Measurements from ENCODE around the gene DPYD. TPM values are rescaled to one million over a fixed set of nuclear protein-coding genes. Genes with fewer than 3 reads are reported as not detected.

The DPYD gene
- total and polyA plus RNA-seq, 4 donors: 16.2 to 51.3 (median 29.1) TPM

- H3K4me3 ChIP-seq (ENCODE audit: low read length in 2 of 2): no peak overlapping the region
- no peak for DNase-seq
- no peak overlapping the region for H3K27ac ChIP-seq (ENCODE audit: low read depth in 1 of 2, low read length in 2 of 2)
- 89 to 92% methylated on average over 3 of the region's 3 CpGs for WGBS, 2 donors
- no peaks in the 10 kb centered on the region for H3K4me1 ChIP-seq (ENCODE audit: control insufficient read depth in 1 of 2, insufficient read depth in 2 of 2, low read length in 2 of 2)
- intact Hi-C loops (cut with DNase I): no loop called here
- H3K9me3 ChIP-seq (ENCODE audit: control insufficient read depth, low read length): no peaks in the 10 kb centered on the region
- H3K36me3 ChIP-seq (ENCODE audit: control insufficient read depth in 1 of 2, insufficient read depth in 2 of 2, low read length in 1 of 2): no peaks in the 10 kb centered on the region
- H3K27me3 ChIP-seq (ENCODE audit: control insufficient read depth in 1 of 2, insufficient read depth in 2 of 2, low read length in 1 of 2): no peaks in the 10 kb centered on the region
- no peak for ATAC-seq (ENCODE audit: low FRiP score)
These were observed 106.0 kb downstream of the DPYD start for GRCh38 chr1:97814804-97815203.

- no peaks in the 10 kb centered on the region for H3K36me3 ChIP-seq (ENCODE audit: control insufficient read depth in 1 of 2, insufficient read depth in 2 of 2, low read length in 1 of 2)
- DNase-seq: no peak
- intact Hi-C loops (cut with DNase I): no loop called here
- ATAC-seq (ENCODE audit: low FRiP score): no peak
- no peaks in the 10 kb centered on the region for H3K9me3 ChIP-seq (ENCODE audit: control insufficient read depth, low read length)
- no peaks in the 10 kb centered on the region for H3K4me1 ChIP-seq (ENCODE audit: control insufficient read depth in 1 of 2, insufficient read depth in 2 of 2, low read length in 2 of 2)
- no peak overlapping the region for H3K4me3 ChIP-seq (ENCODE audit: low read length in 2 of 2)
- H3K27me3 ChIP-seq (ENCODE audit: control insufficient read depth in 1 of 2, insufficient read depth in 2 of 2, low read length in 1 of 2): no peaks in the 10 kb centered on the region
- 78 to 88% methylated on average over 1 of the region's 1 CpG for WGBS, 2 donors
- H3K27ac ChIP-seq (ENCODE audit: low read depth in 1 of 2, low read length in 2 of 2): no peak overlapping the region
These were observed 106.7 kb downstream of the DPYD start for GRCh38 chr1:97814121-97814520.

GRCh38 chr1:97812076-97812475 is 108.8 kb downstream of the DPYD start:
- H3K36me3 ChIP-seq (ENCODE audit: control insufficient read depth in 1 of 2, insufficient read depth in 2 of 2, low read length in 1 of 2): no peaks in the 10 kb centered on the region
- H3K9me3 ChIP-seq (ENCODE audit: control insufficient read depth, low read length): no peaks in the 10 kb centered on the region
- no peaks in the 10 kb centered on the region for H3K27me3 ChIP-seq (ENCODE audit: control insufficient read depth in 1 of 2, insufficient read depth in 2 of 2, low read length in 1 of 2)
- no peaks in the 10 kb centered on the region for H3K4me1 ChIP-seq (ENCODE audit: control insufficient read depth in 1 of 2, insufficient read depth in 2 of 2, low read length in 2 of 2)
- no peak overlapping the region for H3K27ac ChIP-seq (ENCODE audit: low read depth in 1 of 2, low read length in 2 of 2)
- DNase-seq: no peak
- no peak overlapping the region for H3K4me3 ChIP-seq (ENCODE audit: low read length in 2 of 2)
- no peak for ATAC-seq (ENCODE audit: low FRiP score)
- intact Hi-C loops (cut with DNase I): no loop called here

GRCh38 chr1:97806996-97807520 is 113.8 kb downstream of the DPYD start:
- intact Hi-C loops (cut with DNase I): no loop called here
- Histone ChIP-seq H3K27ac (ENCODE audit: low read depth in 1 of 2, low read length in 2 of 2) (no peak overlapping the region), H3K36me3 (ENCODE audit: control insufficient read depth in 1 of 2, insufficient read depth in 2 of 2, low read length in 1 of 2) (no peaks in the 10 kb centered on the region), H3K4me1 (ENCODE audit: control insufficient read depth in 1 of 2, insufficient read depth in 2 of 2, low read length in 2 of 2) (no peaks in the 10 kb centered on the region), H3K9me3 (ENCODE audit: control insufficient read depth, low read length) (no peaks in the 10 kb centered on the region), H3K27me3 (ENCODE audit: control insufficient read depth in 1 of 2, insufficient read depth in 2 of 2, low read length in 1 of 2) (no peaks in the 10 kb centered on the region), H3K4me3 (ENCODE audit: low read length in 2 of 2) (no peak overlapping the region)
- DNase-seq (no peak), ATAC-seq (ENCODE audit: low FRiP score) (no peak)
- 61 to 66% methylated on average over 1 of the region's 1 CpG for WGBS, 2 donors

- DNase-seq: no peak
- intact Hi-C loops (cut with DNase I): no loop called here
- Histone ChIP-seq H3K27me3 (ENCODE audit: control insufficient read depth in 1 of 2, insufficient read depth in 2 of 2, low read length in 1 of 2) (no peaks in the 10 kb centered on the region), H3K4me3 (ENCODE audit: low read length in 2 of 2) (no peak overlapping the region), H3K4me1 (ENCODE audit: control insufficient read depth in 1 of 2, insufficient read depth in 2 of 2, low read length in 2 of 2) (no peaks in the 10 kb centered on the region), H3K9me3 (ENCODE audit: control insufficient read depth, low read length) (no peaks in the 10 kb centered on the region), H3K27ac (ENCODE audit: low read depth in 1 of 2, low read length in 2 of 2) (no peak overlapping the region), H3K36me3 (ENCODE audit: control insufficient read depth in 1 of 2, insufficient read depth in 2 of 2, low read length in 1 of 2) (no peaks in the 10 kb centered on the region)
- WGBS, 2 donors: 0% methylated on average over 1 of the region's 1 CpG
- ATAC-seq (ENCODE audit: low FRiP score): no peak
These were observed 114.5 kb downstream of the DPYD start for GRCh38 chr1:97806326-97806725.

GRCh38 chr1:97805093-97805492 is 115.7 kb downstream of the DPYD start:
- no peaks in the 10 kb centered on the region for H3K4me1 ChIP-seq (ENCODE audit: control insufficient read depth in 1 of 2, insufficient read depth in 2 of 2, low read length in 2 of 2)
- DNase-seq: no peak
- WGBS, 2 donors: 80 to 88% methylated on average over 2 of the region's 2 CpGs
- no peaks in the 10 kb centered on the region for H3K27me3 ChIP-seq (ENCODE audit: control insufficient read depth in 1 of 2, insufficient read depth in 2 of 2, low read length in 1 of 2)
- H3K4me3 ChIP-seq (ENCODE audit: low read length in 2 of 2): no peak overlapping the region
- no peaks in the 10 kb centered on the region for H3K36me3 ChIP-seq (ENCODE audit: control insufficient read depth in 1 of 2, insufficient read depth in 2 of 2, low read length in 1 of 2)
- no peaks in the 10 kb centered on the region for H3K9me3 ChIP-seq (ENCODE audit: control insufficient read depth, low read length)
- no peak for ATAC-seq (ENCODE audit: low FRiP score)
- intact Hi-C loops (cut with DNase I): no loop called here
- no peak overlapping the region for H3K27ac ChIP-seq (ENCODE audit: low read depth in 1 of 2, low read length in 2 of 2)

GRCh38 chr1:97803026-97803425 is 117.8 kb downstream of the DPYD start:
- Histone ChIP-seq H3K36me3 (ENCODE audit: control insufficient read depth in 1 of 2, insufficient read depth in 2 of 2, low read length in 1 of 2) (no peaks in the 10 kb centered on the region), H3K9me3 (ENCODE audit: control insufficient read depth, low read length) (no peaks in the 10 kb centered on the region), H3K4me3 (ENCODE audit: low read length in 2 of 2) (no peak overlapping the region), H3K27me3 (ENCODE audit: control insufficient read depth in 1 of 2, insufficient read depth in 2 of 2, low read length in 1 of 2) (no peaks in the 10 kb centered on the region), H3K4me1 (ENCODE audit: control insufficient read depth in 1 of 2, insufficient read depth in 2 of 2, low read length in 2 of 2) (no peaks in the 10 kb centered on the region), H3K27ac (ENCODE audit: low read depth in 1 of 2, low read length in 2 of 2) (no peak overlapping the region)
- 90 to 95% methylated on average over 3 of the region's 3 CpGs for WGBS, 2 donors
- ATAC-seq (ENCODE audit: low FRiP score) (no peak), DNase-seq (no peak)
- intact Hi-C loops (cut with DNase I): no loop called here

GRCh38 chr1:97802011-97802410 is 118.8 kb downstream of the DPYD start:
- intact Hi-C loops (cut with DNase I): no loop called here
- ATAC-seq (ENCODE audit: low FRiP score): no peak
- DNase-seq: no peak
- Histone ChIP-seq H3K9me3 (ENCODE audit: control insufficient read depth, low read length) (no peaks in the 10 kb centered on the region), H3K4me1 (ENCODE audit: control insufficient read depth in 1 of 2, insufficient read depth in 2 of 2, low read length in 2 of 2) (no peaks in the 10 kb centered on the region), H3K36me3 (ENCODE audit: control insufficient read depth in 1 of 2, insufficient read depth in 2 of 2, low read length in 1 of 2) (no peaks in the 10 kb centered on the region), H3K4me3 (ENCODE audit: low read length in 2 of 2) (no peak overlapping the region), H3K27ac (ENCODE audit: low read depth in 1 of 2, low read length in 2 of 2) (no peak overlapping the region), H3K27me3 (ENCODE audit: control insufficient read depth in 1 of 2, insufficient read depth in 2 of 2, low read length in 1 of 2) (no peaks in the 10 kb centered on the region)
- 53 to 71% methylated on average over 2 of the region's 2 CpGs for WGBS, 2 donors

GRCh38 chr1:97797403-97798183 is 123.2 kb downstream of the DPYD start:
- no peak for DNase-seq
- 31 to 37% methylated on average over 2 of the region's 2 CpGs for WGBS, 2 donors
- no peak overlapping the region for H3K4me3 ChIP-seq (ENCODE audit: low read length in 2 of 2)
- no peaks in the 10 kb centered on the region for H3K27me3 ChIP-seq (ENCODE audit: control insufficient read depth in 1 of 2, insufficient read depth in 2 of 2, low read length in 1 of 2)
- ATAC-seq (ENCODE audit: low FRiP score): no peak
- no peaks in the 10 kb centered on the region for H3K9me3 ChIP-seq (ENCODE audit: control insufficient read depth, low read length)
- no peaks in the 10 kb centered on the region for H3K4me1 ChIP-seq (ENCODE audit: control insufficient read depth in 1 of 2, insufficient read depth in 2 of 2, low read length in 2 of 2)
- intact Hi-C loops (cut with DNase I): no loop called here
- no peaks in the 10 kb centered on the region for H3K36me3 ChIP-seq (ENCODE audit: control insufficient read depth in 1 of 2, insufficient read depth in 2 of 2, low read length in 1 of 2)
- no peak overlapping the region for H3K27ac ChIP-seq (ENCODE audit: low read depth in 1 of 2, low read length in 2 of 2)
